Measurements from ENCODE around the gene WDR64. TPM values are rescaled to one million over a fixed set of nuclear protein-coding genes. Genes with fewer than 3 reads are reported as not detected.

WDR64 gene
- total RNA-seq, 1 experiment from 2014 or later, result not detected

DNA sequence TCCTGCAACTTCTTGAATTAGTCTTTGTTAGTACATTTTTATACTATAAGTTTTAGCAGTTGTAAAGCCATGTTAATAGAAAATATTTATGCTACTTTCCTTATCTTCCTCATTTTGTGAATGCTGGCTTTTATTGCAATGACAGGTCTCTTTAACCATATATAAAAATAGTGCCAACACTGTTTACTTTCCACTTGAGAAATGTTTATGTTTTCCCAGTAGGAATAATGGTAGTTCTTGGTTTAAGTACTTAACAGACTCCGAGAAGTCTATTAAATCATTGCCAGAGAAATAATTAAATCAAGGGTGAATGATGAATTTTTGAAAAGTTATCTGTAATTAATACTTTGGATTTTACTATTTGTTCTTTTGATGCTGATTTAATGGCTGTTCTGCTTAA is 21.6 kb upstream of the WDR64 start:
- no TSS peak for BruUV-seq (replicated peaks)
- no peaks in the 10 kb centered on the region for H3K27me3 ChIP-seq (replicated peaks; ENCODE audit: insufficient read depth, low read depth, low read length, poor library complexity)
- POLR2A ChIA-PET (ENCODE audit: low non-redundant PET), result no interaction called here

DNA sequence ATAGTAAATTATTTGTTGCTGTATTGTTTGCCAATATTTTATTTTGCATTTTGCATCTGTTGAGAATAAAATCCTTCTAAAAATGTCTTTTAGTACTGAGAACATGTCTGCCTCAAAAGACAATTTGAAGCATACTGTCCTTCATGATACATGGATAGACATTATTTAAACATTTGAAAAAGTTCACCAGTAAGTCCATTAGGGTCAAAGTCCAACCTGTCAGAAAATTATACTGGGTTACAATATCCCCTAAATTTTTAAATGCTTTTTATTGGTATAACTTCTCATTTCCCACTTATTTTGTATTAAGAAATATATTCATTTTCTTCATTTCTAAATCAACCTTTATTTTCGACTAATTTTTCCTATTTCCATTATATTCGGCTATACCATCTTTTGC is 21.2 kb upstream of the WDR64 start:
- peaks cover 18% of the 10 kb centered on the region for H3K4me1 ChIP-seq (ENCODE audit: insufficient read depth, low read length, poor library complexity, severe bottlenecking)
- H3K9me3 ChIP-seq (ENCODE audit: low read depth, low read length, poor library complexity, severe bottlenecking), result no peaks in the 10 kb centered on the region
- TF ChIP-seq CTCF (conservative IDR thresholded peaks at IDR 0.05; ENCODE audit: low read depth, low read length), result no peak
- TF ChIP-seq EZH2 (IDR thresholded peaks at IDR 0.05; ENCODE audit: borderline replicate concordance, low read depth, low read length, poor library complexity, severe bottlenecking), result no peak
- intact Hi-C loops (cut with micrococcal nuclease; ENCODE audit: unreplicated experiment), result no loop called here
- no peak for DNase-seq (ENCODE audit: low spot score)
- no peaks in the 10 kb centered on the region for H3K36me3 ChIP-seq (ENCODE audit: insufficient read depth, low read length, poor library complexity, severe bottlenecking)
- H3K27ac ChIP-seq (ENCODE audit: low read depth, low read length, poor library complexity, severe bottlenecking), result no peak overlapping the region
- no TSS peak for BruUV-seq (replicated peaks)
- POLR2A ChIA-PET (ENCODE audit: low non-redundant PET), result no interaction called here
- CTCF ChIA-PET, result no interaction called here
- H3K4me3 ChIP-seq (ENCODE audit: low read depth, low read length, poor library complexity, severe bottlenecking), result no peak overlapping the region
- no peaks in the 10 kb centered on the region for H3K27me3 ChIP-seq (replicated peaks; ENCODE audit: insufficient read depth, low read depth, low read length, poor library complexity)

More for the DNA sequence above, 21.6 kb upstream of the WDR64 start:
- no peaks in the 10 kb centered on the region for H3K9me3 ChIP-seq (ENCODE audit: low read depth, low read length, poor library complexity, severe bottlenecking)
- peaks cover 18% of the 10 kb centered on the region for H3K4me1 ChIP-seq (ENCODE audit: insufficient read depth, low read length, poor library complexity, severe bottlenecking)
- no peaks in the 10 kb centered on the region for H3K36me3 ChIP-seq (ENCODE audit: insufficient read depth, low read length, poor library complexity, severe bottlenecking)
- H3K4me3 ChIP-seq (ENCODE audit: low read depth, low read length, poor library complexity, severe bottlenecking), result no peak overlapping the region
- no peak for TF ChIP-seq EZH2 (IDR thresholded peaks at IDR 0.05; ENCODE audit: borderline replicate concordance, low read depth, low read length, poor library complexity, severe bottlenecking)
- no peak for TF ChIP-seq CTCF (conservative IDR thresholded peaks at IDR 0.05; ENCODE audit: low read depth, low read length)
- no peak overlapping the region for H3K27ac ChIP-seq (ENCODE audit: low read depth, low read length, poor library complexity, severe bottlenecking)
- intact Hi-C loops (cut with micrococcal nuclease; ENCODE audit: unreplicated experiment), result no loop called here
- no peak for DNase-seq (ENCODE audit: low spot score)
- CTCF ChIA-PET, result interaction anchor here (0.6 kb wide), 1 partner anchor 388 kb away, joined by 17 read pairs; no protein-coding TSS in a partner anchor

DNA sequence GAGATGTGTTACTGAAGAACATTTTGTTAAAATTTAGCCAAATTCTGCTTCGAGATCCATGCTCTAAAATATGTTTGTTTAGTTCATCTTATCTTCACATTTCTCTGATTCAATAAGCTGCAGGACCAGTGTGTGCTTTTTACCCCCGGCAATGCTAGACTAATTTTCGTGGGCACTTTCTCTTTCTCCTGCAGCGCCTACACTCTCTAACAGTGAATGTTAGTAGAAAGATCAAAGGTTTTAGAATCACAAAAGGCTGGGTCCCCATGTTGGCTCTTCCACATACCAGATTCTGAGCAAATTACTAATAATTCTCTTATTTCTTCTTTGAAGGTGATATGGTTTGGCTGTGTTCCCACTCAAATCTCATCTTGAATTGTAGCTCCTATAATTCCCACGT is 20.4 kb upstream of the WDR64 start:
- Histone ChIP-seq H3K27ac (ENCODE audit: low read depth, low read length, poor library complexity, severe bottlenecking) (no peak overlapping the region), H3K9me3 (ENCODE audit: low read depth, low read length, poor library complexity, severe bottlenecking) (no peaks in the 10 kb centered on the region), H3K4me3 (ENCODE audit: low read depth, low read length, poor library complexity, severe bottlenecking) (no peak overlapping the region), H3K27me3 (replicated peaks; ENCODE audit: insufficient read depth, low read depth, low read length, poor library complexity) (no peaks in the 10 kb centered on the region), H3K4me1 (ENCODE audit: insufficient read depth, low read length, poor library complexity, severe bottlenecking) (peaks cover 18% of the 10 kb centered on the region), H3K36me3 (ENCODE audit: insufficient read depth, low read length, poor library complexity, severe bottlenecking) (no peaks in the 10 kb centered on the region)
- ChIA-PET POLR2A (ENCODE audit: low non-redundant PET) (no interaction called here), CTCF (no interaction called here)
- BruUV-seq (replicated peaks), result no TSS peak
- intact Hi-C loops (cut with micrococcal nuclease; ENCODE audit: unreplicated experiment), result no loop called here
- no peak for TF ChIP-seq CTCF (conservative IDR thresholded peaks at IDR 0.05; ENCODE audit: low read depth, low read length)
- TF ChIP-seq EZH2 (IDR thresholded peaks at IDR 0.05; ENCODE audit: borderline replicate concordance, low read depth, low read length, poor library complexity, severe bottlenecking), result no peak
- DNase-seq (ENCODE audit: low spot score), result no peak

Data from A673 (cell line).